GM12891 (cell line): Measurements from ENCODE around the gene SHISA9.

Experiments used
- POLR2A ChIP-seq: IDR thresholded peaks from 2 replicates; pipeline ENCODE4 v1.6.1; 2011; ENCODE audit warnings: low read depth, low read length, control low read depth
- SPI1 ChIP-seq: IDR thresholded peaks from 2 replicates; pipeline ENCODE4 v1.6.1; 2011; ENCODE audit warnings: low read depth, low read length, control low read depth
- TAF1 ChIP-seq: IDR thresholded peaks from 2 replicates; pipeline ENCODE4 v1.6.1; 2011; ENCODE audit warnings: low read depth, low read length, control low read depth

DNA sequence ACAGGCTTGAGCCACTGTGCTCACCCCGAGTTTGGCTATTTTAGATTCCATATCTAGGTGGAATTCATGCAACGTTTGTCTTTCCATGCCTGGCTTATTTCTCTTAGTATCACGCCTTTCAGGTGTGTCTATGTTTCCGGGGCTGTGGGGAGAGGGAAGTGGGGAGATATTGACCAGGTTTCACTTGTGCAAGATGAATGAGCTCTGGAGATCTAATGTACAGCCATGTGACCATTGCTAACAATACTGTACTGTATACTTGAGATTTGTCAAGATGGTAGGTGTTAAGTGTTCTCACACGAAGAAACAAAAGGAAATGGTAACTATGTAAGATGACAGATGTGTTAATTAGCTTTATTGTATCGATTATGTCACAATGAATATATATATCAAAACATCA is 199.6 kb downstream of the SHISA9 start:
- TF ChIP-seq POLR2A: no peak
- no peak for TF ChIP-seq TAF1
- TF ChIP-seq SPI1: no peak
